SK-N-DZ (cell line): ENCODE measurements around the gene ASIC5. TPM values are rescaled to one million over a fixed set of nuclear protein-coding genes. Genes with fewer than 3 reads are reported as not detected.
"Not testable (repeated sequence)": the region's sequence is repeated elsewhere in the genome, so short reads cannot be mapped to it uniquely, and the experiment has no call there.

ENCODE experiments used
- DNase-seq: peaks from one replicate; pipeline ENCODE4 v3.0.0-alpha.2; 2015; ENCODE audit warnings: low spot score
- polyA plus RNA-seq, 2 experiments: library from polyadenylated mRNA; depleted of rRNA; stranded (reverse); fragments of >200 nt; gene quantifications; 2 replicates each; pipeline ENCODE4 v1.2.3, GENCODE V29; 2014

Gene ASIC5
- polyA plus RNA-seq (2014; cell fraction: cytosol; rRNA removed), result not detected in 2 replicates
- polyA plus RNA-seq (2014; cell fraction: nucleus; rRNA removed), result not detected in 2 replicates

- DNase-seq, result no peak
Observed at GRCh38 chr4:155866177-155866576, at the start of gene ASIC5. TSS of gene ASIC5 (minus strand) at chr4:155866277. CDS start at chr4:155866226, 51 bp downstream.

GRCh38 chr4:155914782-155915181 lies 48.7 kb upstream of the ASIC5 start:
- no peak for DNase-seq

- no peak for DNase-seq
Observed at GRCh38 chr4:155911905-155912304, 45.8 kb upstream of the ASIC5 start.

- DNase-seq, result no peak
Observed at GRCh38 chr4:155909615-155910226, 43.6 kb upstream of the ASIC5 start.

GRCh38 chr4:155908187-155909139 lies 42.4 kb upstream of the ASIC5 start:
- DNase-seq, result no peak

- no peak for DNase-seq
Observed at GRCh38 chr4:155907556-155907955, 41.5 kb upstream of the ASIC5 start.

GRCh38 chr4:155906554-155907247 lies 40.6 kb upstream of the ASIC5 start:
- no peak for DNase-seq

GRCh38 chr4:155904331-155904730 lies 38.3 kb upstream of the ASIC5 start:
- no peak for DNase-seq

GRCh38 chr4:155903453-155903852 lies 37.4 kb upstream of the ASIC5 start, which contains the start of gene TDO2:
TSS of gene TDO2 (plus strand) at chr4:155903696. CDS start at chr4:155903759, 63 bp downstream.
- DNase-seq, result no peak

- DNase-seq, result no peak
Observed at GRCh38 chr4:155901013-155901412, 34.9 kb upstream of the ASIC5 start.

- no peak for DNase-seq
Observed at GRCh38 chr4:155900381-155900780, 34.3 kb upstream of the ASIC5 start.

- no peak for DNase-seq
Observed at GRCh38 chr4:155899891-155900290, 33.8 kb upstream of the ASIC5 start.

- DNase-seq, result not testable (repeated sequence)
Observed at GRCh38 chr4:155898371-155898770, 32.3 kb upstream of the ASIC5 start.

- DNase-seq, result no peak
Observed at GRCh38 chr4:155891058-155891457, 25.0 kb upstream of the ASIC5 start.

- DNase-seq, result no peak
Observed at GRCh38 chr4:155889946-155890345, 23.9 kb upstream of the ASIC5 start.

GRCh38 chr4:155889031-155889793 lies 23.1 kb upstream of the ASIC5 start:
- DNase-seq, result no peak

GRCh38 chr4:155887847-155888570 lies 21.9 kb upstream of the ASIC5 start:
- DNase-seq, result no peak

- no peak for DNase-seq
Observed at GRCh38 chr4:155887045-155887444, 21.0 kb upstream of the ASIC5 start.

- DNase-seq, result no peak
Observed at GRCh38 chr4:155885666-155886065, 19.6 kb upstream of the ASIC5 start.

- no peak for DNase-seq
Observed at GRCh38 chr4:155883895-155884294, 17.8 kb upstream of the ASIC5 start.
